ENCODE data around the gene LAMB4.

LAMB4 gene, protein sequence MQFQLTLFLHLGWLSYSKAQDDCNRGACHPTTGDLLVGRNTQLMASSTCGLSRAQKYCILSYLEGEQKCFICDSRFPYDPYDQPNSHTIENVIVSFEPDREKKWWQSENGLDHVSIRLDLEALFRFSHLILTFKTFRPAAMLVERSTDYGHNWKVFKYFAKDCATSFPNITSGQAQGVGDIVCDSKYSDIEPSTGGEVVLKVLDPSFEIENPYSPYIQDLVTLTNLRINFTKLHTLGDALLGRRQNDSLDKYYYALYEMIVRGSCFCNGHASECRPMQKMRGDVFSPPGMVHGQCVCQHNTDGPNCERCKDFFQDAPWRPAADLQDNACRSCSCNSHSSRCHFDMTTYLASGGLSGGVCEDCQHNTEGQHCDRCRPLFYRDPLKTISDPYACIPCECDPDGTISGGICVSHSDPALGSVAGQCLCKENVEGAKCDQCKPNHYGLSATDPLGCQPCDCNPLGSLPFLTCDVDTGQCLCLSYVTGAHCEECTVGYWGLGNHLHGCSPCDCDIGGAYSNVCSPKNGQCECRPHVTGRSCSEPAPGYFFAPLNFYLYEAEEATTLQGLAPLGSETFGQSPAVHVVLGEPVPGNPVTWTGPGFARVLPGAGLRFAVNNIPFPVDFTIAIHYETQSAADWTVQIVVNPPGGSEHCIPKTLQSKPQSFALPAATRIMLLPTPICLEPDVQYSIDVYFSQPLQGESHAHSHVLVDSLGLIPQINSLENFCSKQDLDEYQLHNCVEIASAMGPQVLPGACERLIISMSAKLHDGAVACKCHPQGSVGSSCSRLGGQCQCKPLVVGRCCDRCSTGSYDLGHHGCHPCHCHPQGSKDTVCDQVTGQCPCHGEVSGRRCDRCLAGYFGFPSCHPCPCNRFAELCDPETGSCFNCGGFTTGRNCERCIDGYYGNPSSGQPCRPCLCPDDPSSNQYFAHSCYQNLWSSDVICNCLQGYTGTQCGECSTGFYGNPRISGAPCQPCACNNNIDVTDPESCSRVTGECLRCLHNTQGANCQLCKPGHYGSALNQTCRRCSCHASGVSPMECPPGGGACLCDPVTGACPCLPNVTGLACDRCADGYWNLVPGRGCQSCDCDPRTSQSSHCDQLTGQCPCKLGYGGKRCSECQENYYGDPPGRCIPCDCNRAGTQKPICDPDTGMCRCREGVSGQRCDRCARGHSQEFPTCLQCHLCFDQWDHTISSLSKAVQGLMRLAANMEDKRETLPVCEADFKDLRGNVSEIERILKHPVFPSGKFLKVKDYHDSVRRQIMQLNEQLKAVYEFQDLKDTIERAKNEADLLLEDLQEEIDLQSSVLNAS (N-terminal part only)

DNA sequence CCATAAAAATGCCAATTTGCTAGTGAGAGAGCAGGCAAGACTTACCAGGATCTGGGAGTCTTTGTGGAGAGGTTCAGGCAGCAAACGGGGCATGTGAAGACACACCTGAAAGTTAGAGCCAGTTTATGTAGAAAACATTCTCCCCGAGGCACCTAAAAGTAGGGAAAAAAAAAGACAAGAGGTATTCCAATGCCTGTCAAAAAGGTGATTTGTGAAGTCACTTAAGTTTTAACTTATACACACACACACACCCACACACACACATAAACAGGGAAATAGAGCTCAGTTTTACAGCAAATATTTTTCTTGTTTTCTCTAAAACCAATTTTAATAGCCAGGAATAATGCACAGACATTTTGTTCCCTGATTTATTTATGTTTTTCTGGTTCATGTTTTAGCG, at the start of gene LAMB4:
Gene LAMB4 (minus strand): TSS at position 101 of the 400 bp plus-strand sequence. CDS start 7,197 bp downstream, outside the sequence.
- no peak for DNase-seq

GRCh38 chr7:108178398-108178797, 48.2 kb upstream of the LAMB4 start:
- no peak for DNase-seq

DNA sequence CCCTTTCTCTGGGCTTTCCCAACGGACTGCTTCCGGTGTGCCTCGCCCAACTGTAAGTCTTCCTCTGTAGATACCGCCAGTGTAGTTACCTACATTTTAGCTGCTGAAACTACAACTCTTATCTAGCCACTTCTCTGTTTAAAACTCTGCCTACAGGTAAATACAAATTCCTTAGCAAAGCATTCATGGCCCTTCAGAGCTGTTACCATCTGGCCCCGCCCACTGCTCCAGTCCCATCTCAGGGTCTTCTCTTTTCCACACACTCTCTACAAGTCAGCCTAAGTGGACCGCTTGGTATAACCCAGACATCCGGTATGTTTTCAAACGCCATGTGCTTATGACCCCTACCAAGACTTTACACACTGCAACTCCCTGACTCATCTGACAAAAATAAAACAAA, 41.0 kb upstream of the LAMB4 start:
- DNase-seq = no peak

DNA sequence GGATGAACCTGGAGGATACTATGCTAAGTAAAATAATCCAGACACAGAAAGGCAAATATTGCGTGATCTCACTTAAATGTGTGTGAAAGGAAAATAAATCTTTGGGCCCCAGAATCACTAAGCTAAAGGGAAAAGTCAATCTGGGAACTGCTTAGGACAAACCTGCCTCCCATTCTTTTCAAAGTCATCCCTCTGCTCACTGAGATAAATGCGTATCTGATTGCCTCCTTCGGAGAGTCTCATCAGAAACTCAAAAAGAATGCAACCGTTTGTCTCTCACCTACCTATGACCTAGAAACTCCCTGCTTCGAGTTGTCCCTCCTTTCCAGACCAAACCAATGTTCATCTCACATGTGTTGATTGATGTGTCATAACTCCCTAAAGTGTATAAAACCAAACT, 40.1 kb upstream of the LAMB4 start:
- DNase-seq = no peak

- DNase-seq = no peak
Measured at GRCh38 chr7:108167460-108167859, 37.3 kb upstream of the LAMB4 start.

DNA sequence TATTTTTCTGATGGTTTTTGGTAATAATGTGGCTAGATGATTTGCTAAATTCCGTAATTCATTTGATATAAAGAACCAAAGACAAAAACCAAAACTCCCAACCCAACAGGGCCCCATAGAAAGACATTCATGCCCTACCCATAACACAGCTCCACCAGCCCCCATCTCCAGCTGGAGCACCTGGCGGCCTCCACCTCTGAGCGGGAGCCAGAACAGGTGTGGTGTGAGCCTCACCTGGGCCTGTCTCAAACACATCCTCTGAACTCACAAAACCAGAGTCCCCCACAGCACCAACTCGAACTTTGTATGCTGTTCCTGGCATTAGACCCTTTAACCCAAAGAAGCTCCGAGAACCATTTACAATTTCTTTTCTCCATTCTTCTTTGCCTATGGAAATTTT, 36.5 kb upstream of the LAMB4 start:
- no peak for DNase-seq

GRCh38 chr7:108165723-108166122, 35.6 kb upstream of the LAMB4 start:
- no peak for DNase-seq

- DNase-seq = no peak
Measured at GRCh38 chr7:108164946-108165345, 34.8 kb upstream of the LAMB4 start.

DNA sequence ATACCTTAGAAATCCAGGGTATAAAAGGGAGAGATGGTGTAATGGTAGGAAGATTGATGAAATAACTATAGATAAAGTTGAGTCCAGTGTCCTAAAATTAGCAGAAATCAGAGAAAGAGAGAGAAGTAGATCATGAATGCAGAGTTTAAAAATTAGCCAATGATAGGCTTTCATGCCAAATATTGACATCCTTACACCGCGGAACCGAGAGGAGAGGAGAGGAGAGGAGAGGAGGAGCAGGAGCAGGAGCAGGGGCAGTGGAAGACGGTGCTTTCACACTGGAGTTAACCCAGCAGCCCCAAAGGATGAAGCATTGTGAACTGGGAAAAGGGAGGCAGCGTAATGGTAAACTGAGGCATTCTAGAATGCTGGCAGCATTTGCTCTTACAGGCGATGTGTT, 34.2 kb upstream of the LAMB4 start:
- DNase-seq = no peak

- no peak for DNase-seq
Measured at GRCh38 chr7:108158776-108159175, 28.6 kb upstream of the LAMB4 start.

- no peak for DNase-seq
Measured at GRCh38 chr7:108157606-108158335, 27.6 kb upstream of the LAMB4 start.

GRCh38 chr7:108156897-108157605, 26.9 kb upstream of the LAMB4 start:
- no peak for DNase-seq

DNA sequence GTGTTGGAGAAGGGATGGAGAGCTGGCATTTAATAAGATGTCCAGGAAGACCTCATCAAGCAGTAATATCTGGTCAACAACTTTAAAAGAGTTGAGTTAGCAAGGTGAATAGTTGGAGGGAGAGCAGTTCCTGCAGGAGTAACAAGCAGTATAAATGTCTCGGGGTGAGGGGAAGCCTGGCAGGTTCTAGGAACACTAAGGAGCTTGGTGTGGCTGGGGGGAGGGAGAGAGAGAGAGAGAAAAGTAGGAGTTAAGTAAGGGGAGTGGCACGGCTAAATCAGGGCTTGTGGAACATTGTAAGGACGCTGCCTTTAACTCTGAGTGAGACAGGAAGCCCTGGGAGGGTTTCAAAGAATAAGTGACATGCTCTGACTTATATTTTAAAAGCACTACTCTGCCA, 22.0 kb upstream of the LAMB4 start:
- DNase-seq = no peak

DNA sequence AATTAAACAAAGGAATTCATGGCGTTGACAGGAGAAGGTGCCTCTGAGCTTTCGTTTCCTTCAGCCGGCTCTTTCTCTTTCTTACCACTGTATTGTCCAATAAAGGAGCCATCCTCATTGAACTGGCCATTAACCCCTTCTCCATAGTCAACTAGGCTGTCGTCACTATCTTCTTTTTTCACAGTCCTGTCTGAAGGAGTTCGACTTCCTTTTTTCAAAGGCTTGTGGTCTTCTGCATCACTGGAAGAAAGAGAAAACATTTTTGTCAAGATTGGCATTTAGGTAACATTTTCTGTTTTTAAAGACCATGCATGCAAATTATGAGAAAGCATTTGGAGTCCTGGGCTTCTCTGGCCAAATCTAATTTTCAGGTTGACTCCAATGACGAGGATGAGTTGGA, 19.7 kb upstream of the LAMB4 start:
- no peak for DNase-seq

GRCh38 chr7:108149119-108149518, 19.0 kb upstream of the LAMB4 start:
- no peak for DNase-seq

DNA sequence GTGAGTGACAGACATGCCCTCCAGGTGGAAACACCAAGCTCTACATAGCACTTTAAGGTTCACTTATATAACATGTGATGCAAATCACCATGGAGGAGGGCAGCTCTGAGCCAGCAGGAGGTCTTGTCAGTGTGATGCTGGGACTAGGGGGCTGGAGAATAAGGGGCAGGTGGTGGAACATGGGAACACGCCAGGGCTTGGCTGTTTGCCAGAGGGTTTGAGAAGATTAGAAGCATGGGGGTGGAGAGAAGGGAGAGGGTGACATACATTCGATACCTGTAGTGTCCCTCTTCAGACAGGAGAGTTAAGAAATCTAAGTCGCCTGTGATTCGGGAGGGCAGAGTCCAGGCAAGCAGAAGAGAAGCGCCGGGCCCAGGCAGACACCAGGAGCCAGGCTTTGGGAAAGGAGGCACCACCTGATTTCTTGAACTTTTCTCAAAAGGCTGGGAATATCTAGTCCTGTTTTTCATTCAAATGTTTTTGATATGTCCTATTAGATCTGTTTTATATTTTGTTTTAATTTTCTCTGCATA, 16.9 kb upstream of the LAMB4 start:
- DNase-seq = no peak

DNA sequence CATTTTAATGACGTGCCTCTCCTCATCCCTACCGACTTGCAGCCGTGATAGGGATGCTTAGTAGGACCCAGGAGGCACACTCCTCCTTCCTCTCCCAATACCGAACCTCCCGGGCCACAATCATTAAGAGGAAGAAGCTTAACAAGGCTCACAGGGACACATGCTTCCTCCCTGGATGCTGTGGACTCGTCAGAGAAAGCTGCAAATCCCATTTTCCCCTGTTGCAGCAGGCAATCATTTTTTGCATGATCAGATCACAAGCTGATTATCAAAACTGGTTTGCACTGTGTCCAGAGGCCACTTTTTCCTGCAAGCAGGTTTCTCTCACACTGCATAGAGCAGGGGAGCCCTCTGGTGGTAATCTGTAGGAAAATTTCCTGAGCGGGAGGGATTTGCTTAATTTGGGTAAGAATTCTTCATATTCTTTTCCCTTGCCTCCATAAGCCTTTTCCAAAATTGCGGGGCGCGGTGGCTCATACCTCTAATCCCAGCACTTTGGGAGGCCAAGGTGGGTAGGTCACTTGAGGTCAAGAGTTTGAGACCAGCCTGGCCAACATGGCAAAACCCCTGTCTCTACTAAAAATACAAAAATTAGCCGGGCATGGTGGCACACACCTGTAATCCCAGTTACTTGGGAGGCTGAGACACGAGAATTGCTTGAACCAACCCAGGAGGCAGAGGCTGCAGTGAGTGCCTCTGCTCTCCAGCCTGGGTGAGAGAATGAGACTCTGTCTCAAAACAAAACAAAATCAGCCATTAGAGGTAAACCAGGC, 16.1 kb upstream of the LAMB4 start:
- peak; percentile 81 for DNase-seq

DNA sequence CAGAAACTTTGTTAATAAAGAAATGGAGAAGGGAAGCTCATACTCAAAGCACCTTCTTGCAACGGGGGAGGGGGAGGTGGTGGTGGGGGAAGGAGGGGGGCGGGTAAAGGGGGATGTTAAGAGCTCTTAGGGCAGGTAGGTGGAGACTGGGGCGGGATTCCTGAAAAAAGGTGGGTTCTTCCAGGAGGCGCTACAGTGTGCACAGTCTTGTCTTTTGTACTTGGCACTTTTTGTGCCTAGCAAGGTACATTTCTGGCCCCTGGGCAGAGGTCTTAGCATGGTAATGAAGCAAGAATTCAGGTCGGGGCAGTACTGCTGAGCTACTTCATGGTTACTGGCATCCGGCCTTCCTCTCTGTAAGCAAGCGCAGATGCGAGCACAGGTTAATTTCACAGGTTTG, 15.2 kb upstream of the LAMB4 start:
- DNase-seq = no peak

- no peak for DNase-seq
Measured at GRCh38 chr7:108144931-108145330, 14.8 kb upstream of the LAMB4 start.

GRCh38 chr7:108143658-108144420, 13.7 kb upstream of the LAMB4 start:
- no peak for DNase-seq
